ENCODE data around the gene SLC14A1.

The SLC14A1 gene

GRCh38 chr18:45723567-45724355, at the start of gene SLC14A1:
Gene SLC14A1 (plus strand): TSS chr18:45724181. CDS start chr18:45730321, 6,140 bp downstream.
- DNase-seq (ENCODE audit: low read depth, low spot score) = no peak

DNA sequence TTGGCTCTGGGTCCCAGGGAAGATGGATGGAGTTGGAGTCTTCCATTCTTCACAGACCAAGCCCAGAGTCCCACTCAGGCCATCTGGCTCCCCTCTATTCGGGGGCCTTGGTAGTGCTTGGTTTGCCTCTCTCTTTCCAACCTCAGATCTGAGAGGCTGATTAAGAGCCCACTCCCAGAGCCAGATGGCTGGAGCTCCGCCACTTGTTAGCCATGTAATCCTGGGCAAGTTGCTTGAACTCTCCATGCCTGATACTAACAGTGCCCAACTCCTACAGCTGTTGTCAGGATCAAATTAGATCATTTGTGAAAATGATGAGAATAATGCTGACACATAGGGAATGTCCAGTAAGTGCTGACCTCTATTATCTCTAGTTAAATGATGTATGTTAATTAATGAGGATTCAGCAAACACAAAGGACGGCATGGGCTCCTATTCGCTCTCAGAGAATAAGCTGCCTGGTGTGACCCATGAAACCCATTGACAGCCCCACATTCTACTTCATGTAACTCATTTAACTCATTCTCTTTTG, 46.6 kb upstream of the SLC14A1 start:
- no peak for DNase-seq (ENCODE audit: low read depth, low spot score)

DNA sequence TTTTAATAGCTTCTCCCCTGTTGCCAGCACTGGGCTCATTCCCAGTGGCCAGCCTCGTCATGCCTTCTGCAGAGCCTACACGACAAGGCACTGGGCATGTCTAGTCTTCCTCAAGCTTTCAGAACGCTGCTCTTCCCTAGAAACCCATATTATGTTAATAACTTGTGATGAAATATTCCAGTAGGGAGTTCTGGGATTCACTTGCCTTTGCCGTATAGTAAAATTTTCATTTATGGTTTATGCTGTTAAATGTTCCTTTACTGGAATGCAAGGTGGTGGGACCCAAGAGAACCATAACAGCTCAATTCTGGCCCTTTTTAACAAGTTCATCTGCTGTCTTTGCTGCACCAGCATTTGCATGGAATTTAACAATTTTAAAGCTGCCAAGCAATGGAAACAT, 45.5 kb upstream of the SLC14A1 start:
- no peak for DNase-seq (ENCODE audit: low read depth, low spot score)

DNA sequence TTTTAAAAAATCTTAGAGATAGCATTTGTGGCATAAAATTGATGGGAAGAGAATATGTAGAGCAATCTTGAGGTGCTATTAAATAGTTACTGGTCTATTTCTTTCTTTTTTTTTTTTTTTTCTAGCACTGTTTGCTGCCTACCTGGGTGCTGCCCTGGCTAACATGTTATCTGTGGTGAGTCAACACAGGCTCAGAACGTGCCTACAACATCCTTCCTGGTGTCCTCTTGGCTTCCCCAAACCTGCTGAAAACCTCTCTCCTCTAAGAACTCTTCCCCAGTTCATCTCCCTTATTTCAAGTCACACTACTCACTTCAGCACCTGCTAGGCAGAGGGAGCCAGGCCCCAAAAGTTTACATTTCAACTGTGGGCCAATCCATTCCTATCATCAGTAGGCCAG, 45.1 kb upstream of the SLC14A1 start:
- no peak for DNase-seq (ENCODE audit: low read depth, low spot score)

- DNase-seq (ENCODE audit: low read depth, low spot score) = no peak
Observed at GRCh38 chr18:45680066-45680690, 43.8 kb upstream of the SLC14A1 start.

GRCh38 chr18:45682181-45682580, 41.8 kb upstream of the SLC14A1 start:
- DNase-seq (ENCODE audit: low read depth, low spot score) = no peak

- DNase-seq (ENCODE audit: low read depth, low spot score) = no peak
Observed at GRCh38 chr18:45684341-45685115, 39.5 kb upstream of the SLC14A1 start.

GRCh38 chr18:45686891-45687611, 36.9 kb upstream of the SLC14A1 start:
- peak; percentile 35 for DNase-seq (ENCODE audit: low read depth, low spot score)

DNA sequence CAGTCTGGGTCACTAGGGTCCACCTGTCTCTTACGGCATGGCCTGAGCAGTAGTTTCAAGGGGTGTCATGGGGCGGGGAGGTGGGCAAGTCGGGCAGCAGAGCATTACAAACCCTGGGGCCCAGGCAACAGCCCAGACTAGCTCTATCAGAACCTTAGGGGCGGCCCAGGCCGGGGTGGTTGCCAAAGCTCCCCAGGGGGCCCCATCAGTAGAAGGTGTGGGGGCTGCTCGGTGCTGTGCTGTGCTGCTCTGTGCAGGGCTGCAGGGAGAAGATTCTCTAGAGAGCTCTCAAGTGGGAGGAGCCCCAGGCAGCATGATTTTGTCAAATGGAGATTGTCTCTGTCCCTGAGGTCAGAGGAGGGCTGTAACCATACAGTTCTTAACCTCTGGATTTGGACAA, 36.4 kb upstream of the SLC14A1 start:
- no peak for DNase-seq (ENCODE audit: low read depth, low spot score)

DNA sequence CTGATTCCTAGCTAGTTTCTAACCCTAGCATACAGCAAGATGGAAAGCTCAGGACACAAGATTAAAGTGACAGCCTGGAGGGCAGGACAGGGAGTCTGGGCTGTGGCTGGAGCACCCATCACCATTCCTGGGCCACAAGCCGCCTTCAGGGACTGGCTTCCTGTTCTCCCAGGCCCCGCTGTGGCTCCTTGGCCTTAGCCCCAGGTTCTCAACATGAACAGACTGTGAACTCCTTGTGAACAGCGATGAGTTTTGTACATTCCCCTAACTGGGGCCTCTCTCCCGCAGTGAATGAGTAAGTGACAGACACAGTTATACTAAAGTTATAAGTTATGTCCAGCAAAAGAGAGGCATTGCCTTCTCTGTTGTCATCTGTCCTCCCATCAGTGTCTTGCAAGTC, 35.9 kb upstream of the SLC14A1 start:
- DNase-seq (ENCODE audit: low read depth, low spot score) = no peak

DNA sequence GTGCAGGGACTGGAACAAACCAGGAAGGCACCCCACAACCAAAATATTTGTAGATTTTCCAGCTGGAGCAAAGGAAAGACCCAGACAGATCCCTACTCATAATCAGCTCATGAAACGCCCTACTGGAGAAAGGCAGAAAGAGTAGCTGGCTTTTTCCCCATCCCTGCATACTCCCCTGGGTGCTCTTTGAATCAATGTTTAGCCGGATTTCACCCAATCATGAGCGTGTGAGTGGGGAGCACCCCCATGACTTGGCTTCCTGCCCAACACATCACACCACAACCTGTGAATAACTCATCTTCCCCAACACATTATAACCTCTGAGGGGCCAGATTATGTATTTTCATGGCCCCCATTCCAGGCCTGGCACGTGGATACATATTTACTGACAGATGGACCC, 35.1 kb upstream of the SLC14A1 start:
- DNase-seq (ENCODE audit: low read depth, low spot score) = no peak

DNA sequence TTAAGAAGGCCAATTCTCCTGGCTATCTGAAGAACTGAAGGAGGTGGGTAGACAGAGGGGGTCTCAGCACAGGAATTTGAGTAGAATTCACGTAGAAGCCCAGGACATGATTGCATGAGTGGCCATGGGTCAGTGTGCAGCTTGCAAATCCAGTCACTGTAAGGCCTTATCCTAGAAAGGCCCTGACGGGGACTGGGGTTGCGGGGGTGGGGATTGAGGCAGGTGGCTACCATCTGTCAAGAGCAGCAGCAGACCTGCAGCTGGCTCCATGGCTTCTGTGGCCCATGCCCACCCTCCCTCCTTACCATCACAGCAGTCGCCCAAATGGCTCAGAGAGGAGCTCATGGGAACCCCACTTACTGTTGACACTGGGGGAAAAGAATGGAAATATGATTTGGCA, 34.6 kb upstream of the SLC14A1 start:
- no peak for DNase-seq (ENCODE audit: low read depth, low spot score)

DNA sequence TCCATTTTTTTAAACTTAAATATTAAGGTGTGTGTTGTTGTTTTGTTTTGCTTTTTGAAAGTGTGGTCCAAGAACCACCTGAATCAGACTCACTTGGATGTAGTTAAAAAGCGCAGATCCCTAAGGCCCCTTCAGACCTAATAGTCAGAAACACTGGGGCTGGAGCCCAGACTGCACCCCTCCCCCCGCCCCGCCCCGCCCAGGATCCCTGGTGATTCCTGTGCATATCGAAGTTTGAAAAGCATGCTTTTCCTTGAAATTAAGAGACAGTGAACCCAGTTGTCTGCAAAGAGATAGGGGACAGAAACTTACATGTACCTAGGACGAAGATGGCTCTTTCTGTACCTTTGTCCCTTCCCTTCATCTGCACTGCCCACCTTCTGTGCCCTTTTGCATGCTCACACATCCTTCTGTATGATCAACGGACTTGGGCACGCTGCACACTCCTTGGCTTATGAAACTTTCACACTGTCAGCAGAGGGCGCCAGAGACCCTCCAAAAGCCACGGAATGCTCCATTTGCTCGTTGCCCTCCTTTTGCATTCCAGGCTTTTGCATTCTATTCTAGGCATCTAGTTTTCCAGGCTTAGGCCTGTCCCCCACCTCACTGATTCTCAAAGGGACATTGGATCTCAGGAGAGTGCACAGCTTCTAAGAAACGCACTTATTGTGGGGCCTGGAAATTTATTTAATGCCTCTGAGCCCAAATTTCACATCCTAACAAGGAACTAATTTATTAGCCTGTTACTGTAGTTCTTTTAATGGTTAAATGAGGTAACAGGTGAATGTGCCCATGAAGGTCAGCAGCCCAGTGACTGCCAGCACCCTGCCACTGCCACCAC, 32.8 kb upstream of the SLC14A1 start:
- peak; percentile 62 for DNase-seq (ENCODE audit: low read depth, low spot score)

DNA sequence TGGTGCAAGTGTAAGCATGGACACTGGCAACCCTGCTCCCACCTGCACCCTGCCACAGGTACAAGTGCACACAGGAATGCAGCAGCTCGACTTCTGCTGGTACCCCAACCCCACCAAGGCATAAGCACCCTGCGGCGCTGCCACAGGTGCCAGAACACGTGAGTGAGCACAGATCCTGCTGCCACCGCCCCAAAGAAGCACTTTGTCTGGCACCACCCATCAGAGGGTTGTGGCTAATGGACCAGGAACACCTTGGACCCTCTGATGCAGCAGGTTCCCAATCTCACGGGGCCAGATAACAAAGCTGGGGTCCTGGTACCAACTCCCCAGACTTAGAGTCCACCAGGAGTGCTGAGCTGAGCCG, 32.2 kb upstream of the SLC14A1 start:
- DNase-seq (ENCODE audit: low read depth, low spot score) = no peak

DNA sequence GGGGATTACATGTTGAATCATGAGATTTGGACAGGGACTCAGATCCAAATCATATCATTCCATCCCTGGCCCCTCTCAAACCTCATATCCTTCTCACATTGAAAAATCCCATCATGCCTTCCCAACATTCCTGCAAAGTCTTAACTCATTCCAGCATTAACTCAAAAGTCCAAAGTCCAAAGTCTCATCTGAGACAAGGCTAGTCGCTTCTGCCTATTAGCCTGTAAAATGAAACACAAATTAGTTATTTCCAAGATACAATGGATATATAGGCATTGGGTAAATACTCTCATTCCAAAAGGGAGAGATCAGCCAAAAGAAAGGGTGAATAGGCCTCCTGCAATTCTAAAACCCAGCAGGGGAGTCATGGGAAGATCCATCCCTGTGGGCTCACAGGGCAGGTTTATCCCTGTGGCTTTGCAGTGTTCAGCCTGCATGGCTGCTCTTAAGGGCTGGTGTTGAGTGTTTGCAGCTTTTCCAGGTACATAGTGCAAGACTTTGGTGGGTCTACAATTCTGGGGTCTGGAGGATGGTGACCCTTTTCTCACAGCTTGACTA, 21.2 kb upstream of the SLC14A1 start:
- DNase-seq (ENCODE audit: low read depth, low spot score) = no peak

DNA sequence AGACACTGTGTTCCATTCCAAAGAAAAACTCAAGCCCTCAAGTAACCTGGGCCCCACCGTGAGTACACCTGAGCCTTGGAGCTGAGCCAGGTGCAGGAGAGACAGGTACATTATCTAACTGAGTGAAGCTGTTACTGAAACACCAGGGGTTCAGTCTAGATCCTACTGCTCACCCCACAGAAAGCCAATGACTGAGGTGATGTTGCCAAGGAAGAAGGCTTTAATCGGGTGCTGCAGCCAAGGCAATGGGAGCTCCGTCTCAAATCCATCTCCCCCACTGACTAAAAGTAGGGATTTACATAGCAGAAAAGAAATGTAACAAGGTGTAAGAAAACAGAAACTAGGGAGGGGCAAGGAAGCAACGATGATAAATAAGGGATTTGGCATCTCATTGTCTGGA, 15.2 kb upstream of the SLC14A1 start:
- no peak for DNase-seq (ENCODE audit: low read depth, low spot score)

DNA sequence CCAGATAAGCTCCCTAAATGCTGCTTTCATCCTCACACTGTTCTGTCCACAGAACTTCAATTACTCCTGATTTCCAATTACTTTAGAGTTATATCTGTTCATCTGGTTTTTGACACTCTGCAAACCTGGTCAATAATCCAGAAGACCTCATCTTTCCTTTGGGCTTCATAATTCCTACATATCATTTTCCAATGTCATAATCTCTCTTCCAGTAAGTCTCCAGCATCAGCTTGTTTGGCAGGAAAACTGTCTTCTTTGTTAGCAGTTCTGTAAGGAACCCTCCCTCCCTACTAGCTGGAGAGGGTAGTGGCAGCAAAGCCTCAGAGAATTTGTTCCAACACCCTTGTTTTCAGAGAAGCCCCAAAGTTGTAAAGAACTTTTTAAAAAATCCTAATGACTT, 11.9 kb upstream of the SLC14A1 start:
- no peak for DNase-seq (ENCODE audit: low read depth, low spot score)

GRCh38 chr18:45713239-45713638, 10.7 kb upstream of the SLC14A1 start:
- no peak for DNase-seq (ENCODE audit: low read depth, low spot score)

DNA sequence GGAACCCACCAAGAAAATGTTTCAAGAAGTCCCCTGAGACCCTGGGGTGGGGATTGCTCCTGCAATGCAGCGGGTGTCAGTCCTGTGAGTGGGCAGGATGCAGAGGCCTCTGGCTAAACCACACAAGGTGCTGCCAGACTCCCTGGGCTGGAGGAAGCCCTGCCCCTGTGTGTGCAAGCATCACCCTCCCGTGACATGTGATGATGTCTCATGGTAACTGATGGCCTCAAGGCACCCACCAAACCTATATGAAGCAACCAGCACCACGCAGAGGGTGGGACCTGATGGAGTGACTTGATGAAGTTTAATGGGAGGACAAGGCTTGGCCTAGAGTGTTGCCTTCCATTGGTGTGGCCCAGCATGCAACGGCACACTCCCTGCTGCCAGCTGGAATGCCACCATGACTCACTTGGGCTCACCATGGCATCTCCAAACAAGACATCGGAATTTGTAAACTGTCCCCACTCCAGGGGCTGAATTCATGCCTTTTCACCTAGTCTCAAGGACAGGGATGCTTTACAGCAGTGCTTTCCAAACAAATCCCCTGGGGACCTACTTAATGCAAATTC, 8.7 kb upstream of the SLC14A1 start:
- DNase-seq (ENCODE audit: low read depth, low spot score) = no peak

- DNase-seq (ENCODE audit: low read depth, low spot score) = no peak
Observed at GRCh38 chr18:45719106-45719505, 4.9 kb upstream of the SLC14A1 start.

Measured in smooth muscle cell of the brain vasculature (primary cell).